Activated CD4-positive, alpha-beta T cell treated with anti-CD3 and anti-CD28 coated beads for 36 hours (primary cell): ENCODE results near the gene ZNF208. TPM values are rescaled to one million over a fixed set of nuclear protein-coding genes. Genes with fewer than 3 reads are reported as not detected.
"Not testable (repeated sequence)": the region's sequence is repeated elsewhere in the genome, so short reads cannot be mapped to it uniquely, and the experiment has no call there.

ENCODE experiments used
- ATAC-seq: fragments of 200-7000 bp; cut with Tn5 transposase; one replicate; pipeline ENCODE4 v1.10.0; 2021; ENCODE audit warnings: mild to moderate bottlenecking, moderate library complexity
- CTCF ChIA-PET: fragments of 350-600 bp; sonication (Branson Sonifier 250); formaldehyde crosslinking; loops from one replicate; lab custom pipeline; 2021; ENCODE audit warnings: antibody characterized with exemption; lab: Charles Lee
- POLR2A ChIA-PET: fragments of 350-600 bp; sonication (Branson Sonifier 250); formaldehyde crosslinking; loops from one replicate; lab custom pipeline; 2021; ENCODE audit warnings: antibody characterized with exemption, inconsistent platforms; lab: Charles Lee
- DNase-seq: peaks from one replicate; pipeline ENCODE4 v3.0.0-alpha.2; 2020
- H3K27ac Mint-ChIP-seq: one replicate; pipeline ENCODE4 v1.8.0; 2021; ENCODE audit warnings: mixed read lengths
- H3K27me3 Mint-ChIP-seq: one replicate; pipeline ENCODE4 v1.8.0; 2021; ENCODE audit warnings: mixed read lengths
- H3K36me3 Mint-ChIP-seq: one replicate; pipeline ENCODE4 v1.8.0; 2021; ENCODE audit warnings: low read depth, mixed read lengths
- H3K4me1 Mint-ChIP-seq: one replicate; pipeline ENCODE4 v1.8.0; 2021; ENCODE audit warnings: mixed read lengths
- H3K4me3 Mint-ChIP-seq: one replicate; pipeline ENCODE4 v1.8.0; 2021; ENCODE audit warnings: mild to moderate bottlenecking, moderate library complexity, mixed read lengths
- H3K9me3 Mint-ChIP-seq: one replicate; pipeline ENCODE4 v1.8.0; 2021; ENCODE audit warnings: low read depth, mixed read lengths
- intact Hi-C, 2 experiments: fragments of 100-400 bp; cut with DNase I in 1 of 2; cut with micrococcal nuclease in 1 of 2; formaldehyde crosslinking; loops; one replicate each; pipeline versions ENCODE4 v1.14.2 to v1.15.1; 2022 to 2024; cut with DNase I, micrococcal nuclease
- total RNA-seq, 2 experiments: library from RNA; stranded (reverse); gene quantifications; one replicate each; pipeline ENCODE4 v1.2.3, GENCODE V29; 2021

Gene ZNF208
- total RNA-seq: 1 to 10 TPM; 2.7 to 3.4 TPM

- DNase-seq (peak; percentile 63), ATAC-seq (peak; percentile 92)
- CTCF ChIA-PET, H3K4me1 Mint-ChIP-seq, H3K27me3 Mint-ChIP-seq: not testable (repeated sequence)
- POLR2A ChIA-PET: interaction anchor here (0.6 kb wide), 2 partner anchors 32 to 42 kb away, joined by 3 read pairs; no protein-coding TSS in a partner anchor
- intact Hi-C loops: loop anchor here in 1 of 2 experiments (2.0 kb wide), 1 partner anchor 42 kb away; the partner anchor contains the start of gene ZNF257
- H3K9me3 Mint-ChIP-seq: peaks cover 15% of the 10 kb centered on the region
- peaks cover 12% of the 10 kb centered on the region for H3K36me3 Mint-ChIP-seq
- H3K27ac Mint-ChIP-seq: peak within 1 kb of the TSS; percentile 72
- peak within 1 kb of the TSS; percentile 75 for H3K4me3 Mint-ChIP-seq
These were observed at the start of gene ZNF208 for GRCh38 chr19:22010437-22011143. Gene ZNF208 (minus strand): TSS chr19:22010943. CDS start chr19:22010794, 149 bp downstream.

- no peaks in the 10 kb centered on the region for H3K27me3 Mint-ChIP-seq
- intact Hi-C loops: loop anchor here in 1 of 2 experiments (1.0 to 5.0 kb wide), 6 partner anchors 42 to 1342 kb away; partner anchors contain the start of genes ZNF100, ZNF208, ZNF43 and ZNF708
- peaks cover 2% of the 10 kb centered on the region for H3K9me3 Mint-ChIP-seq
- DNase-seq (peak; percentile 52), ATAC-seq (peak; percentile 47)
- POLR2A ChIA-PET: interaction anchor here (0.6 to 1.5 kb wide), 6 partner anchors 43 to 286 kb away, joined by 3 to 7 read pairs (median 4); partner anchors contain the start of genes ZNF100 and ZNF43
- CTCF ChIA-PET: interaction anchor here (0.7 kb wide), 1 partner anchor 1932 kb away, joined by 3 read pairs; no protein-coding TSS in a partner anchor
- H3K36me3 Mint-ChIP-seq: peaks cover 26% of the 10 kb centered on the region
- peak overlapping the region; percentile 90 for H3K4me3 Mint-ChIP-seq
- H3K4me1 Mint-ChIP-seq: peaks cover 5% of the 10 kb centered on the region
- H3K27ac Mint-ChIP-seq: peak overlapping the region; percentile 93
These were observed 41.9 kb upstream of the ZNF208 start for GRCh38 chr19:22052644-22053013.

GRCh38 chr19:22041151-22041550 lies 30.4 kb upstream of the ZNF208 start:
- H3K36me3 Mint-ChIP-seq, CTCF ChIA-PET, H3K4me3 Mint-ChIP-seq, H3K4me1 Mint-ChIP-seq, DNase-seq, intact Hi-C loops, POLR2A ChIA-PET, H3K9me3 Mint-ChIP-seq, H3K27ac Mint-ChIP-seq, H3K27me3 Mint-ChIP-seq: not testable (repeated sequence)
- peak; percentile 23 for ATAC-seq

- ATAC-seq (peak; percentile 54), DNase-seq (no peak)
- H3K27ac Mint-ChIP-seq: no peak overlapping the region
- ChIA-PET CTCF (no interaction called here), POLR2A (no interaction called here)
- H3K4me3 Mint-ChIP-seq: no peak overlapping the region
- no peaks in the 10 kb centered on the region for H3K36me3 Mint-ChIP-seq
- no peaks in the 10 kb centered on the region for H3K4me1 Mint-ChIP-seq
- peaks cover 1% of the 10 kb centered on the region for H3K27me3 Mint-ChIP-seq
- H3K9me3 Mint-ChIP-seq: peaks cover 4% of the 10 kb centered on the region
- intact Hi-C loops: no loop called here
These were observed 19.9 kb upstream of the ZNF208 start for GRCh38 chr19:22030680-22031079.

GRCh38 chr19:22026687-22027086 lies 15.9 kb upstream of the ZNF208 start:
- no peak for ATAC-seq
- no peaks in the 10 kb centered on the region for H3K36me3 Mint-ChIP-seq

GRCh38 chr19:22025539-22025938 lies 14.8 kb upstream of the ZNF208 start:
- CTCF ChIA-PET, H3K9me3 Mint-ChIP-seq, H3K27me3 Mint-ChIP-seq, DNase-seq, intact Hi-C loops, ATAC-seq, H3K36me3 Mint-ChIP-seq, POLR2A ChIA-PET, H3K4me1 Mint-ChIP-seq, H3K27ac Mint-ChIP-seq, H3K4me3 Mint-ChIP-seq: not testable (repeated sequence)

More at GRCh38 chr19:22026687-22027086, 15.9 kb upstream of the ZNF208 start:
- Mint-ChIP-seq H3K27ac (no peak overlapping the region), H3K4me1 (no peaks in the 10 kb centered on the region), H3K4me3 (no peak overlapping the region), H3K9me3 (peaks cover 4% of the 10 kb centered on the region), H3K27me3 (no peaks in the 10 kb centered on the region)
- DNase-seq: no peak
- intact Hi-C loops: no loop called here
- CTCF ChIA-PET: interaction anchor here (0.6 kb wide), 1 partner anchor 13 kb away, joined by 3 read pairs; no protein-coding TSS in a partner anchor
- POLR2A ChIA-PET: no interaction called here

GRCh38 chr19:21970466-21970865 lies 40.3 kb downstream of the ZNF208 start:
- ChIA-PET POLR2A (no interaction called here), CTCF (no interaction called here)
- no peak overlapping the region for H3K27ac Mint-ChIP-seq
- intact Hi-C loops: no loop called here
- H3K4me1 Mint-ChIP-seq: no peaks in the 10 kb centered on the region
- peaks cover 31% of the 10 kb centered on the region for H3K36me3 Mint-ChIP-seq
- no peak for DNase-seq
- no peak for ATAC-seq
- H3K4me3 Mint-ChIP-seq: no peak overlapping the region
- H3K9me3 Mint-ChIP-seq: peaks cover 56% of the 10 kb centered on the region
- H3K27me3 Mint-ChIP-seq: no peaks in the 10 kb centered on the region

- Mint-ChIP-seq H3K9me3 (peaks cover 29% of the 10 kb centered on the region), H3K27me3 (no peaks in the 10 kb centered on the region), H3K4me3 (no peak overlapping the region), H3K36me3 (peaks cover 9% of the 10 kb centered on the region), H3K4me1 (no peaks in the 10 kb centered on the region), H3K27ac (no peak overlapping the region)
- intact Hi-C loops: no loop called here
- ATAC-seq (no peak), DNase-seq (peak; percentile 13)
- POLR2A ChIA-PET: no interaction called here
- CTCF ChIA-PET: no interaction called here
These were observed 63.0 kb downstream of the ZNF208 start for GRCh38 chr19:21947775-21948174.

- H3K4me1 Mint-ChIP-seq: no peaks in the 10 kb centered on the region
- H3K9me3 Mint-ChIP-seq: peaks cover 9% of the 10 kb centered on the region
- ATAC-seq (no peak), DNase-seq (no peak)
- intact Hi-C loops: no loop called here
- no peak overlapping the region for H3K4me3 Mint-ChIP-seq
- H3K27me3 Mint-ChIP-seq: no peaks in the 10 kb centered on the region
- H3K36me3 Mint-ChIP-seq: no peaks in the 10 kb centered on the region
- ChIA-PET POLR2A (no interaction called here), CTCF (no interaction called here)
- no peak overlapping the region for H3K27ac Mint-ChIP-seq
These were observed 70.1 kb downstream of the ZNF208 start for GRCh38 chr19:21940684-21941083.

- ATAC-seq (no peak), DNase-seq (no peak)
- ChIA-PET POLR2A (no interaction called here), CTCF (no interaction called here)
- intact Hi-C loops: no loop called here
- no peak overlapping the region for H3K4me3 Mint-ChIP-seq
- no peak overlapping the region for H3K27ac Mint-ChIP-seq
- H3K9me3 Mint-ChIP-seq: peaks cover 12% of the 10 kb centered on the region
- H3K36me3 Mint-ChIP-seq: no peaks in the 10 kb centered on the region
- no peaks in the 10 kb centered on the region for H3K4me1 Mint-ChIP-seq
- no peaks in the 10 kb centered on the region for H3K27me3 Mint-ChIP-seq
These were observed 76.2 kb downstream of the ZNF208 start for GRCh38 chr19:21934593-21934992.

GRCh38 chr19:21934131-21934530 lies 76.6 kb downstream of the ZNF208 start:
- ATAC-seq (no peak), DNase-seq (no peak)
- Mint-ChIP-seq H3K27me3 (no peaks in the 10 kb centered on the region), H3K9me3 (peaks cover 16% of the 10 kb centered on the region), H3K4me1 (no peaks in the 10 kb centered on the region), H3K27ac (no peak overlapping the region), H3K4me3 (no peak overlapping the region), H3K36me3 (no peaks in the 10 kb centered on the region)
- POLR2A ChIA-PET: no interaction called here
- CTCF ChIA-PET: no interaction called here
- intact Hi-C loops: no loop called here

- Mint-ChIP-seq H3K36me3 (no peaks in the 10 kb centered on the region), H3K4me3 (no peak overlapping the region), H3K9me3 (peaks cover 40% of the 10 kb centered on the region), H3K27me3 (no peaks in the 10 kb centered on the region), H3K27ac (no peak overlapping the region), H3K4me1 (no peaks in the 10 kb centered on the region)
- DNase-seq (no peak), ATAC-seq (no peak)
- CTCF ChIA-PET: interaction anchor here (0.7 kb wide), 2 partner anchors 200 to 799 kb away, joined by 3 read pairs; no protein-coding TSS in a partner anchor
- POLR2A ChIA-PET: no interaction called here
- intact Hi-C loops: no loop called here
These were observed 88.5 kb downstream of the ZNF208 start for GRCh38 chr19:21922276-21922675.
